SH-SY5Y (cell line): ENCODE measurements around the gene RPS3A.

Experiments used
- GATA2 ChIP-seq: IDR thresholded peaks from 2 replicates; pipeline ENCODE4 v1.6.1; 2011; ENCODE audit warnings: mild to moderate bottlenecking, low read depth, low read length
- GATA3 ChIP-seq: IDR thresholded peaks from 2 replicates; pipeline ENCODE4 v1.6.1; 2011; ENCODE audit warnings: low read depth, mild to moderate bottlenecking, low read length, moderate library complexity

Gene RPS3A

GRCh38 chr4:151147000-151147399, 47.6 kb downstream of the RPS3A start:
- TF ChIP-seq GATA2 = no peak
- TF ChIP-seq GATA3 = no peak

GRCh38 chr4:151148261-151148660, 48.8 kb downstream of the RPS3A start:
- no peak for TF ChIP-seq GATA2
- TF ChIP-seq GATA3 = no peak

DNA sequence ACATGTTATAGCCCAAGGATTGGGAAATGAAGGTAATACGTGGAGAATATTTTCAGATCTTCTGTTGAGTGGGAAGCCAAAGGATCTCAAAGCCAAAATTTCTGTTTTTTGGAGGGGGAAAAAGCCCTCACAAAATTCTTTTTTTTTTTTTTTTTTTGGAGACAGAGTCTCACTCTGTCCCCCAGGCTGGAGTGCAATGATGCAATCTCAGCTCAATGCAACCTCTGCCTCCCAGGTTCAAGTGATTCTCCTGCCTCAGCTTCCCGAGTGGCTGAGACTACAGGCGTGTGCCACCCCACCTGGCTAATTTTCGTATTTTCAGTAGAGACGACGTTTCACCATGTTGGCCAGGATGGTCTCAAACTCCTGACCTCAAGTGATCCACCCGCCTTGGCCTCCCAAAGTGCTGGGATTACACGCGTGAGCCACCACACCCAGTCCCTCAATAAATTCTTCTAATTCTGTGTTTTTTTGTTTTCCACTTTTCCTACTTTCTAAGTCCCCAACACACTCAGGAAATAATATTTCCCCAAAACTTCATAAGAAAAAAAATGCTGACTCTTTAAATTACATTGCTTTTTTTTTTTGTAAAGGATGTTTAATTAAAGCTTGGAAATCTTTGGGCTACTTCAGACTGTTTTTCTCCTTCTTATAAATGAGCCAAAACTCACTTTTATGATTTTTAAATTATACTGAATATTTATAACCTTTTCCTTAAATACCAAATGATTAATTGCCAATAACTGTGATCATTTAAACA, 51.6 kb downstream of the RPS3A start:
- TF ChIP-seq GATA3 (no peak), GATA2 (no peak)

- TF ChIP-seq GATA2 = no peak
- no peak for TF ChIP-seq GATA3
These were observed 52.6 kb downstream of the RPS3A start for GRCh38 chr4:151152028-151152427.

- TF ChIP-seq GATA3 (no peak), GATA2 (no peak)
These were observed 54.2 kb downstream of the RPS3A start for GRCh38 chr4:151153585-151153984.
